KOPT-K1 (cell line): ENCODE results near the gene SLC16A2.
"Not testable (repeated sequence)": the region's sequence is repeated elsewhere in the genome, so short reads cannot be mapped to it uniquely, and the experiment has no call there.

ENCODE experiments used
- H3K27ac ChIP-seq: fragments of 200-600 bp; sonication (generic); 2 replicates; pipeline ENCODE4 v1.5.1; 2016; ENCODE audit warnings: antibody characterized with exemption, mild to moderate bottlenecking, low read depth, low read length; ENCODE audit not compliant: poor library complexity, severe bottlenecking
- H3K36me3 ChIP-seq: fragments of 200-600 bp; sonication (generic); 2 replicates; pipeline ENCODE4 v1.5.1; 2017; ENCODE audit warnings: antibody characterized with exemption, mild to moderate bottlenecking, low read length, moderate library complexity; ENCODE audit not compliant: insufficient read depth
- H3K9me3 ChIP-seq: fragments of 200-600 bp; sonication (generic); 2 replicates; pipeline ENCODE4 v1.5.1; 2017; ENCODE audit warnings: antibody characterized with exemption, low read length, mild to moderate bottlenecking; ENCODE audit not compliant: insufficient read depth, poor library complexity, severe bottlenecking

SLC16A2 gene

DNA sequence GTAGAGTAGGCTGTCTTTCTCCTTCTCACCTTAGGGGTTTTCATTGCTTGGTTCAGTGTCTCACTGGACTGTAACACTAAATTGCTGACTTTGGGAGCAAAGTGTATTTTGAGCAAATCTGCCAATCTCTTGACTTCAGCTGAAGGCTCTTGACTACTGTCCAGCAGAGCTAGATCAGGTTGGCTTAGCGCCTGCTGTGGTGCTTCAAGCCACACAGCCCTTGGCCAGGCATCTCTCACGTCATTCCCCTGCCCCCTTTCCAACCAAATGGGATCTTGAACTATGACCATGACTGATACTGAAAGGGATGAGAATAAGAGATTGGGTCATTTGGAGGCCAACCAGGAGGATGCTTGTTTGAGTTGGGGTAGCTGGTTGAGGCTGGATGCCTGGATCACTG is 4.8 kb downstream of the SLC16A2 start:
- no peaks in the 10 kb centered on the region for H3K9me3 ChIP-seq
- H3K36me3 ChIP-seq, result no peaks in the 10 kb centered on the region
- H3K27ac ChIP-seq, result no peak overlapping the region

DNA sequence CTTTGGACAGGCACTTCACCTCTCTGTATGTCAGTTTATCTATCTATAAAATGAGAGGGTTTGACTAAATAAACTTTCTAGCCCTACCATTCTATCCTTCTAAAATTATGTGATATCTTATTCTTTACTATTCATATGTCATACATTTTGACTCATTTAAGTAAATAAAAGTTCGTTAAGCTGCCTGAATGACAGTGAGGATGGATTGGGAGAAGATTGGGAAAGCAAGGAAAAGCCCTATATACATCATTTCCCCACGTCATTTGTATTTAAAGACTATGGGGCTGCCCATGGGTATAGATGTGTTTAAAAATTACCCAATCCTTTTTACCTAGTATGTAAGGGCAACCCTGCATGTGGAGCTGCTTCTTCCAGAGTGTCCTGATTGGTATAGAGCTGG is 5.3 kb downstream of the SLC16A2 start:
- no peak overlapping the region for H3K27ac ChIP-seq

GRCh38 chrX:74431797-74432196 is 10.5 kb downstream of the SLC16A2 start:
- Histone ChIP-seq H3K36me3 (no peaks in the 10 kb centered on the region), H3K9me3 (no peaks in the 10 kb centered on the region), H3K27ac (no peak overlapping the region)

More for the DNA sequence above, 5.3 kb downstream of the SLC16A2 start:
- no peaks in the 10 kb centered on the region for H3K36me3 ChIP-seq
- H3K9me3 ChIP-seq, result no peaks in the 10 kb centered on the region

DNA sequence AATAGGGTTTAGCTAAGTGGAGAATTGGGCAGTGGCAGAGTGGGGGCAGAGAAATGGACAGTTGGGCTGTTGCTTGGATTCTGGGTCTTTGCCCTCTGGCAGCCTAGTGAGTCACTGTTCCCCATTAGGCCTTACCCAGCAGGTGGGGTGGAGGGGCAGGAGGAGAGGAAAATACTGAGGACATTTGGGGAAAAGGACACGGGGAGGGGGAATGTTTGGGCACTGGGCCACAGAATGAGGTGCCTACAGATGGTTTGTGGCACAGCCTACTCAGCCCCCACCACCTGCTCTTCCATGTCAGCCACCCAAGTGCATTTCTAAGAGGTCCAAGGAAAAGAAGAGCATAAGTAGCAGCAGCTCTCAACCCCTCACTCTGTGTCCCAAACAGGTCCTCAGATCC is 13.0 kb downstream of the SLC16A2 start:
- H3K27ac ChIP-seq, result no peak overlapping the region
- no peaks in the 10 kb centered on the region for H3K36me3 ChIP-seq
- no peaks in the 10 kb centered on the region for H3K9me3 ChIP-seq

DNA sequence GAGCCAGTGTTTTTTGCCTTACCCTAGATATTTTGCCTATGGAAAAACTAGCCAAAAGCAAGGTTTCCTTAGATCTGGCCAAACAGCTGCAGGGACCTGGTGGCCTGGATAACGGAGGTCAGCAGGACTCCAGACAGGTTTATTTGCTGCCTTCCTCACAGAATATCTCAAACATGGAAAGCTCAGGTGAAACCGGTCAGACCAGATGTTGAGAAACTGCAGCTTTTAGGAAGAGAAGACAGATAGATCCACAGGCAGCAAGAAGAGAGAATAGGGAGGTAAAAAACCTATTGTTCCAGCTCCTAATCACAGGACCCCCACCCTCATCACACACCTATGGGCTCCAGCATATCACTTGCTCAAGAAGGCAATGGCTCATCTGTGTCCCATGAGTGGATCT is 16.2 kb downstream of the SLC16A2 start:
- Histone ChIP-seq H3K9me3 (no peaks in the 10 kb centered on the region), H3K36me3 (no peaks in the 10 kb centered on the region), H3K27ac (no peak overlapping the region)

- Histone ChIP-seq H3K9me3 (no peaks in the 10 kb centered on the region), H3K36me3 (no peaks in the 10 kb centered on the region), H3K27ac (no peak overlapping the region)
Measured at GRCh38 chrX:74438764-74439163, 17.5 kb downstream of the SLC16A2 start.

- H3K27ac ChIP-seq, result no peak overlapping the region
- H3K9me3 ChIP-seq, result no peaks in the 10 kb centered on the region
- no peaks in the 10 kb centered on the region for H3K36me3 ChIP-seq
Measured at GRCh38 chrX:74445099-74445498, 23.8 kb downstream of the SLC16A2 start.

GRCh38 chrX:74446876-74447275 is 25.6 kb downstream of the SLC16A2 start:
- no peak overlapping the region for H3K27ac ChIP-seq
- H3K36me3 ChIP-seq, result no peaks in the 10 kb centered on the region
- H3K9me3 ChIP-seq, result no peaks in the 10 kb centered on the region

DNA sequence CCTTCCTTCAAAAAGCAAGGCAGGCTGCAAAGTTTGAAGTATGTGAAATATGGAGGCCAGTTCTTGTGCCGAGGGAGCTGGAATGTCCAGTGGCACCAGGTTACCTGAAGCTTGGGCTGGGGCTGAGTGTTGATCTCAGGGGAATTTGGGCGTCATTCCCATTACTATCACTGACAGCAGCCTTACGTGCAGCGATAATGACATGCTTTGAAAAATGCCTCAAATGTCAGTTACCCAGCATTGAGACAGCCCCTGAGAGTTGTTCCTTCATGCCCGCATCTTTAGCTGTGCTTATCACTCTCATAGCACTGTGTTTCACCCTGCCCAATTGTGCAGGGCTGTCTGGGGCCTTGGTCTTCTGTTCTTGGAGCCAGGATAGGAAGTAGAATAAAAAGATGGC is 27.4 kb downstream of the SLC16A2 start:
- H3K9me3 ChIP-seq, result no peaks in the 10 kb centered on the region
- H3K36me3 ChIP-seq, result no peaks in the 10 kb centered on the region
- no peak overlapping the region for H3K27ac ChIP-seq

GRCh38 chrX:74449322-74449936 is 28.1 kb downstream of the SLC16A2 start:
- H3K9me3 ChIP-seq, result no peaks in the 10 kb centered on the region
- H3K27ac ChIP-seq, result no peak overlapping the region
- no peaks in the 10 kb centered on the region for H3K36me3 ChIP-seq

DNA sequence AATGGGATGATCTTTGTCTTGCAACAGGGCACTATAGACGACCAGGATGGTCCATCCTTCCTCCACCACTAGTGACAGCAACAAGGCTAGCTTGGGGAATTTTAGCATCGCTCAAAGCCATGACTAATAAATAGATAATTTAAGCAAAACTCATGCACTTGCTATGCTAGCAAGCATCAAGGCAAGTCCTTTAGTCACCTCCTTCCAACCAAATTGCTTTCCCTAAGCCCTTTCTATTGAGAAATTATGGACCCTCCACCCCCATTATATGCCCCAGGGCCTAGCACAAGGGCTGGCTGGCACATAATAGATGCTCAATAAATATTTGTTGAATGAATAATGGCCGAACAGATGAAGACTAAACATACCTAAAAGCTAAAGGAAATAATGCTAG is 28.6 kb downstream of the SLC16A2 start:
- no peak overlapping the region for H3K27ac ChIP-seq
- H3K36me3 ChIP-seq, result no peaks in the 10 kb centered on the region
- H3K9me3 ChIP-seq, result no peaks in the 10 kb centered on the region

DNA sequence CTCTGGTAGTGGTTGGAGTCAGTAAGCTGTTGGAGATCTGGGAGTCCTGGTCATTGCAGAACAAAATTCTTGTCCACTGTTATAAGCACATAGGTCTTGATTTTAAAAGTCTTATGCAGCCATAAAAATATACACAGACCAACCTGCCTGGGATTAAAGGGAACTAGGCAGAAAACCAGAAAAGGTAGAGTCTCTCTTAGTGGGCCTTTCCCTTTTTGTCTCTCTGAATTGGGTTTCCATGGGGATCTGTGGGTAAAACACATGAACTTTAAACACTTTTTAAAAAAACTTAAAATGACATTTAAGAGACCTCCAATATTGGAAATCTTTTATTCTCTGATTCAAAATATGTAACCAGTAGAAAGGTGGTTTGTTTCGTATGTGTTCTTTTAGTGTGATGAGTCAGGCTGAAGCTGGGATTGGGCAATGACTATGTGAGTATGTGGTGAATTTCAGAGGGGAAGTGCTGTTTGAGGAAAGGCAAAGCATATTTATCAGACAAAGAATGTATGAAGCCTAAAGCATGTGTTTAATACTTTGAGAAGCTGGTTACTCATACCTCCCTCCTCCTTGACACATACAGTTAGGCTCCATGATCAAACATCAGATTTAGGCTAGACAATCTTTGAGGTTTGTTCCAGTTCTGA is 29.6 kb downstream of the SLC16A2 start:
- no peaks in the 10 kb centered on the region for H3K36me3 ChIP-seq
- no peaks in the 10 kb centered on the region for H3K9me3 ChIP-seq
- no peak overlapping the region for H3K27ac ChIP-seq

- Histone ChIP-seq H3K9me3 (no peaks in the 10 kb centered on the region), H3K36me3 (no peaks in the 10 kb centered on the region), H3K27ac (no peak overlapping the region)
Measured at GRCh38 chrX:74451450-74452198, 30.3 kb downstream of the SLC16A2 start.

GRCh38 chrX:74452199-74452481 is 30.8 kb downstream of the SLC16A2 start:
- no peak overlapping the region for H3K27ac ChIP-seq
- H3K9me3 ChIP-seq, result no peaks in the 10 kb centered on the region
- H3K36me3 ChIP-seq, result no peaks in the 10 kb centered on the region

DNA sequence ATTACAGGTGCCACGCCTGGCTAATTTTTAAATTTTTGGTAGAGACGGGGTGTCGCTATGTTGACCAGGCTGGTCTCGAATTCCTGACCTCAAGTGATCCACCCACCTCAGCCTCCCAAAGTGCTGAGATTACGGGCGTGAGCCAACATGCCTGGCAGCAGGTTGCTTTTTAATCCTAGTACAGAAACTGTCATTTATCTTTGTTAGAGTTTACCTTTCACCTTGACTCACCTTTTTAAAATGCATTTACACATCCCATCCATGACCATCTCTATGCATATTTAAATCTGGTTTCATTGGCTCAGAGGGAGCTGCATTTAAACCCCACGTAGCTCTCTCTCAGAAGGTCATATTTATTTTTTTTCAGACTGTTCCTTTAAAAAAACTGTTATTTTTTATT is 31.9 kb downstream of the SLC16A2 start:
- no peaks in the 10 kb centered on the region for H3K36me3 ChIP-seq
- H3K9me3 ChIP-seq, result no peaks in the 10 kb centered on the region
- no peak overlapping the region for H3K27ac ChIP-seq

GRCh38 chrX:74454233-74454632 is 32.9 kb downstream of the SLC16A2 start:
- H3K36me3 ChIP-seq, H3K9me3 ChIP-seq, H3K27ac ChIP-seq: not testable (repeated sequence)
